HG03039 (cell line): Measurements from ENCODE around the gene SPATS2L.
A peak's percentile ranks its signal among the peaks of the same experiment; 100 is the strongest.

Experiments
- ATAC-seq: cut with Tn5 transposase; IDR thresholded peaks from one replicate; pipeline ENCODE4 v1.9.1; 2021; ENCODE audit warnings: mild to moderate bottlenecking, moderate library complexity; ENCODE audit not compliant: unreplicated experiment

SPATS2L gene

DNA sequence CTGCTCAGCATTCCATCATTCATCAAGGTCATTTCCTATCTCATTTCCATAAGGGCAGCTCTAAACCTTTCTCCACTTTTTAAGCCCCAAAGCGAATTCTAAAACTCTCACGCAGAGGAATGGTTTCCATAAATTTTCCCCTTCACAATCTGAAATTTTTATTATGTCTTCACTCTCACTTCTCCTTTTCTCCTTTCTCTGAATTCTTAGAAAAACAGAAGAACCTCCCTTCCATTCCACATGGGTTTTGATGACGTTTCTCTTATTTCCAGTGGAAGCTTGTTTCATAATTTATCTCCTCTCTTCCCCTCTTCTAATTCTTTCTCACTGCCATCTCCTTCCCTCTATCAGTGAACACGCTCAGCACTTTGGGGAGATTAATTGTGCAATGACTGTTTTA lies 97.3 kb downstream of the SPATS2L start:
- ATAC-seq, result no peak

DNA sequence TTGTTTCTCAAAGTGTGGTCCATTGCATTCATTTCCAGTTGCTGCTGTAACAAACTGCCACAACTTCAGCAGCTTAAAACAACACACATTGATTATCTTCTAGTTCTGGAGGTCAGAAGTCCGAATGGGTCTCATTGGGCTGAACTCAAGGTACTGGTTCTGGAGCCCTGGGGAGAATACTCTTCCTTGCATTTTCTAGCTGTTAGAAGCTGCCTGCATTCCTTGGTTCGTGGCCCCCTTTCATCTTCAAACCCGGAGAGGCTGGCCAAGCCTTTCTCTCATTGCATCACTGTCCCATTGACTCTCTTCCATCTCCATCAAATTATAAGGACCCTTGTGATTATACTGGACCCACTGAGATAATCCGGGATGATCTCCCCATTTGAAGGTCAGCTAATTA lies 98.1 kb downstream of the SPATS2L start:
- ATAC-seq, result no peak

DNA sequence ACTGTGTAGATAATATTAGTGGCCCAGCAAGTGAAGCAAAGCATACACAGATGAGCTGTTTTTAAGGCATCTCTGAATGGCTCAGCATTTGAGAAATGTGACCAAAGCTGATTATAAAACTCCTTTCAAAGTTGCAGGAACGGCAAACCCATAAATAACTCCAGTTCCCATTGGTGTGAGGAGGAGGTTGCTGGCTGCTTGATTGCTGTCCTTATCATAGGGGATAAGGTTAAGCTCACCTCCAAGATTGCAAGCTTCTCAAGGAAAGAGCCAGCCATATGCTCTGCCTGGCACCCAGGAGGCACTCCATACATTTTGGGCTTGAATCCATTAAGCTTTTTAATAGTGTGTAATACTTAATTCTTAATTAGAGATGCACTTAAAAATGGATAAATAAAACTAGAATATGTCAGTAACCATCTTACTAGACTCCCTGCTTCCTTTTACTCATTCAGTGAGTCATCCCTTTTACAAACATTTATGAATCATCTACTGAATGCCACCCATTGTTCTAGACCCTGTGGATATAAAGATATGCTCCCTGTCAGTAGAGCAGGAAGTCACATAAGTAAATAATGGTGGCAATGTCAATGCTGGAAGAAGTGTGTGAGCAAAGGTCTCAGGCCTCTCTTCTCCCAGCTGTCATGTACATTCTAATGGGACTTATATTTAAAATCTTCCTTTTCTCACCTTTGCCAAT lies 99.3 kb downstream of the SPATS2L start:
- peak; percentile 52 for ATAC-seq

DNA sequence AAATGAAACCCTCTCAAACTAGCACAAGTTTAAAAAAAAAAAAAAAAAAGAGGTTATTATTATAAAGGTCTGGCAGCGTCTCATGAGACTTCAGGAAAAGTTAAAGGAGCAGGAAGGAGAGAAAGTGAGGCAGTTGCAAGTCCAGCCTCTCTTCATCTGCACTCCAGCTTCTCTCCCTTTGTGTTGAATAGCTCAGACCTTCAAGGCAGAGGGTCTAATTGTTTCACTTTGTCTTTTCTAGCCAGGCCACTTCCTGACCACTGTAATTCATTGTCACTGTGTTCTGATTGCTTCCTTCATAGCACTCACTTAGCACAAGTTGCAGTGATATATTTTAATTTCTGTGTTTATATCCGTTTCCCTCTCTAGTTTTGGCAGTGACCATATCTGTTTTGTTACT lies 99.9 kb downstream of the SPATS2L start:
- ATAC-seq, result no peak

DNA sequence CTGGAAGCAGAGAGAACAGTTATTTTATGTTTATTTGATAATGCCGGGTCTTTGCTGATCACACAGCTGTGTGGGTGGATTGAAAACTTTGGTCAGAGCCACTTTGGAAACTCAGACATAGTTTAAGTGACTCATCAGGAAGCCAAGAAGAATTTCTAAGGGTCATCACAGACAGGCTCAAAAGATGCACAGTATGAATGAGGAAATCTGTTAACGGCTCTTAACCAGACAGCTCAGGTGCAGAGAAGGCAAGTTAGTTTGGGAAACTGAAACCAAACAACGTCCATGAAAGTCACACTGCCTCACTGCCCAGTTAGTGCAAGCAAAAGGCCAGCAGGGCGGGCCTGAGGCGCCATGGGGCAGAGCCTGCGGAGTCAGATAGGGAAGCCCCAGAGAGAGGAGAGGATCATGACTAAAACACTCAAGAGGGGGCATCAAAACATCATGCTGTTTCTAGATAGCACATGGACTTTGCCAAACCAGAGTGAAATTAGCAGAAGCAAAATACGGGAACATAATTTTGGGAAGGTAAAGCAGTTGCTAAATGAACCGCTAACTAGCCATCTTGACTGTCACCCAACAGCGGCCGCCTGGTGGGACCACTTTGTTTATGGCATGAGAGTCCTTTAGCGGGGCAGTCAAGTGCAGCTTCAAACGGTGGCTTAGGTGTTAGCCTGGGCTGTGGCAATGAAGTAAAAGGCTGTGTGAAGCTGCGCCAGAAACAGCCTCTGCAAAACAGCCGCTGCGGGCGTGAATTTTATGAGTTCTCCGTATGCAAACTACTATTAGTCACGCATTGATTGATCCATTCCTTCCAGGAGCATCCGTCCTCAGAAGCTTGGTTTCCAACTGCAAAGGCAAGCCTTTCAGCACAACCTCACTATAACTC lies 102.2 kb downstream of the SPATS2L start:
- no peak for ATAC-seq

DNA sequence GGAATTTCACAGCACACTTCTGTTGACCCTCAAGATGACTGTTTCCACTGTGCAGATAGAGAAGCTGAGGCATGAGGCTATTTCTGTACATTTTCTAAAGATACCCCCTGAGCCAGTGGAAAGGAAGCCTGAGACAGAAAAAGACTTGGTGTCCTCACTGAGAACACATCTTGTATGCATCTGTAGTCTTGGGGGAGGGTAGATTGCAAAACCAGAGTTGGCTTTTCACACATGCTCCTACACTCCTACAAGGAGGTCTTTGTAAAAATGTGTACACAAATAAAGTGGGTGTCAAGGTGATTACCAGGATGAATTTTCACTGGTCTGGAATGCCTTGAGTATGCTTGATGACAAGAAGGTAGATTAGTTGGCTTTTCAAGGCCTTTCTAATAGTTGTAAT lies 105.3 kb downstream of the SPATS2L start:
- ATAC-seq, result no peak

DNA sequence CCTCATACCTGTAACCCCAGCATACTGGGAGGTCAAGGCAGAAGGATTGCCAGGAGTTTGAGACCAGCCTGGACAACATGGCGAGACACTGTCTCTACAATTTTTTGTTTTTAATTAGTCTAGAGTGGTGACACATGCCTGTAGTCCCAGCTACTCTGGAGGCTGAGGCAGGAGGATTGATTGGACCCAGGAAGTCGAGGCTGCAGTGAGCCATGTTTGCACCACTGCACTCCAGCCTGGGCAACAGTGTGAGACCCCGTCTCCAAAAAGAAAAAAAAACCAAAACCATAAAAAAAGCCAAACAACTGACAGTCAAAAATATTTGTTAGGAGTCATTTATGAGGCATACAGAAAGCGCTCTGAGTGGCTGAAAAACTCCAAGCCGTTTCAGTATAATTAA lies 107.9 kb downstream of the SPATS2L start:
- no peak for ATAC-seq

DNA sequence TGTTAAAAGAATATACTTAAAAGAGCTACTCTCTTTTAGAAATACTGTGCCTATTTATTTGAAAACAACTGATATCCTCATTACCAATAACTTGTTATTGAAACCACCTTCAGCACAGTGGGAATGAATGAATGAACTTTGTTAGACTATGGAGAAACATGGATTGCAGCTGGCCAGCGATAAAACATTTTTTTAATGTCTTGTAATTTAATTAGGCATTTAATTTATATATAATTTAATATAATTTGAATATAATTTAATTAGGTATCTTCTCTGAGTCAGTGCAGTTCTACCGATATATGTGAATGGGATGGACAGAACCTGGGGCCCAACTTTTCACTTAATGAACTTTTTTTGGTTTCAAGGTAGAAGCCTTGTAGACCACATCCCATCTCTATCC lies 109.0 kb downstream of the SPATS2L start:
- no peak for ATAC-seq

DNA sequence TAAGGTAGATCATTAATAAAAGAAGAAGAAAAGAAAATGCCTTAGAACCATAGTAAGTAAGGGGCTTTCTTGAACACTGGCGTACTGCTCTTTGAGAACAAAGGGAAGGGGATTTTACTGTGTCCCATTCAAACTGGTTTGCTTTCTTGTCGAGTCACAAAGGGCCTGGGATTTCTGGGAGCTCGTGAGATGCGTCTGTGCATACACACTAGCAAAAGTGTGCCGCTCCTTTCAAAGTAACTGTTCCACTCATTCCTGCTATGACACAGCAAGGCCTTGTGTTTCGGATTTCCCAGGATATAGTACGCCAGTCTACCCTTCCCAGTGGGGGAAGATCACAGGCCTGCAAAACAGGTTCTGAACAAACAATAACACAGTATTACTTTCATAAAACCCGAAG lies 110.4 kb downstream of the SPATS2L start:
- ATAC-seq, result no peak

DNA sequence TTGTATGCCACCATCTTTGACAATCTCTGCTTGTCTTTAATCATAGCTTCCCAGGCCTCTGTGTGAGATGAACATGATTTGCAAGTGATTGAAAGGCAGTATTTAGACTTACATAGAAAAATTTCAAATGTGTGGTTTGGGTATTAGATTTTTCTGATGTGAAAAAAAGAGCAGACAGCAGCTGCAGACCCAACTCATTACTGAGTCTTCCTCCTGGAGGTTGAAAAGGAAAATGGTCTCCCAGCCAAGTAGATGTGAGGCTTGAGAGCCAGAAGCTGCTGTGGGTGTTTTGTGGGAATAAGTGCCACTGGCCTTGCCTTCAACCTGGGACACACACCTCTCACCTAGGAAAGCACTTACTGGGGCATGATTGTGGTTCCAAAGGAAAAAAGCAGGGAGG lies 110.9 kb downstream of the SPATS2L start:
- no peak for ATAC-seq

DNA sequence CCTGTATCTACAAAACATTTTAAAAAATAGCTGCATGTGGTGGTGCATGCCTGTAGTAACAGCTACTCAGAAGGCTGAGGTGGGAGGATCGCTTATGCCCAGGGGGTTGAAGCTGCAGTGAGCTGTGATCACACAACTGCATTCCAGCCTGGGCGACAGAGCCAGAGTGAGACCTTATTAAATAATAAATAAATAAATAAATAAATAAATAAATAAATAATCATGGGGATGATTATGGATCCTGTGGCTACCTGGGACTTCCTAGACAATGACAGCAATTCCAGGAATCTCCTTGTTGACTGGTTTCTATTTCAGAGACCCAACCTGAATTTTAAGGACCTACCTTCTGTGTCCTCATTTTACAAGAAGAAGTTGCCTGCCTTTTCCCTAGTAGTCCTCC lies 111.9 kb downstream of the SPATS2L start:
- ATAC-seq, result no peak

DNA sequence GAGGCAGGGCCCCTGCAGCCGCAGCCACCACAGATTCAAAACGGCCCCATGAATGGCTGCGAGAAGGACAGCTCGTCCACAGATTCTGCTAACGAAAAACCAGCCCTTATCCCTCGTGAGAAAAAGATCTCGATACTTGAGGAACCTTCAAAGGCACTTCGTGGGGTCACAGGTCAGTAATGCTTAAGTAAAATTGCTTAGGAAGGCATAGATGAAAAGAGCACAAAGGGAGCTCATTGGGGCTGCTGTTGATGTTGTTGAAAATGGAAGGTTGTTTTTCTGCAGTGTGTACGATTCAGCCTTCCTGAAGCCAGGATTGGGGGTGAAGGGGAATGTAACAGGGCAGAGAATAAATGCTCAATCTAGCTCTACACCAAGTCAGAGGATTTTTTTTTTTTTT lies 112.8 kb downstream of the SPATS2L start:
- ATAC-seq, result no peak

DNA sequence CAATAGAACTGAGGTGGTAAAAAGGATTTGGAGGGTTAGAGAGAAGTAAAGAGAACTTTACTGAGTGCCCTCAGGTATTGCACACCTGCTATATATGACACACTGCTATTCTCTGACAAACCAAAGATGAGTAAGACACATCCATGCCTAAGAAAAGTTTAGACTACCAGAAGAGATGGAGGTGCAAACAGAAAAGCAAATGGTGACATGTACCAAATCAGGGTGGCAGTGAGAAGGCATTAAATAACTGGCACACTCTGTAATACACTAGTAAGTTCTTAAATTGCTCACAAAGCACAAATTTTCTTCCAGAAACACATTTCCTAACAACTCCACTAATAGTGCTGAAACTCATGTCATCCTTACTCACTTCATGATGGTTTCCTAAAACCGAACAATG lies 114.8 kb downstream of the SPATS2L start:
- ATAC-seq, result no peak

DNA sequence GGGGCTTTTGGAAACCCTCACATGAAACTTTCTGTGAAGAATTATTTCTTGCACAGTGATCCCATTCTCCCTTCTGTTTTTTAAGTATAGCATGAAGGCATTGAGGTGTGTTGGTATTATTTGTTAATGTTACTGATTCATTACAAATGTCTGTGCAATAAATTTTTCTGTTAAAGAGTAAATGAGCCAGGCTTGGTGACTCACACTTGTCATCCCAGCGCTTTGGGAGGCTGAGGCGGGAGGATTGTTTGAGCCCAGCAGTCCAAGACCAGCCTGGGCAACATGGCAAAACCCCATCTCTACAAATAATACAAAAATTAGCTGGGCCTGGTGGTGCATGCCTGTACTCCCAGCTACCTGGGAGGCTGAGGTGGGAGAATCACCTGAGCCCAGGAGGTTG lies 115.6 kb downstream of the SPATS2L start:
- ATAC-seq, result no peak

DNA sequence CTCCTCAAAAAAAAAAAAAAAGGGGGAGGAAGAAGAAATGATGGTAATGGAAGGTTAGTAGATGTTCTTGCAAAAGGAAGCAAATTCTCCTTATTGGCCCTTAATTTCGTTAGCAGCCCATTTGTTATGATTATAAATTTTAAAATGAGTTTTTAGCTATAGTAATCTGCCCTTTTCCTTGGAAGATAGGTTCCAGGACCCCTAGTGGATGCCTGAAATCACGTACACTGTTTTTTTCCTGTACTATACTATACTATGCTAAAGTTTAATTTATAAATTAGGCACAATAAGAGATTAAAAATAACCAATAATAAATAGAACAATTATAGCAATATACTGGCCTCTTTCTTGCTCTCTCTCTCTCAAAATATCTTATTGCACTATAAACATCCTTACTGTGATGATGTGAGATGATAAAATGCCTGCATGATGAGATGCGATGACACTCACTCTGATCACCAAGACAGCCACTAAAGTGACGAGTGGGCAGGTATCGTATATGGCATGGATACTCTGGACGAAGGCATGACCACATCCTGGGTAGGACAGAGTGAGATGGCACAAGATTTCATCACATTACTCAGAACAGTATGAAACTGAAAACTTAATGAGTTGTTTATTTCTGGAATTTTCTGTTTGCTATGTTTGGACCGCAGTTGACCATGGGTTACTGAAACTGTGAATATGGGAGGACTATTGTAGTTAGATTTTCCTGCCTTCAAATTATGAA lies 116.2 kb downstream of the SPATS2L start:
- ATAC-seq, result no peak

DNA sequence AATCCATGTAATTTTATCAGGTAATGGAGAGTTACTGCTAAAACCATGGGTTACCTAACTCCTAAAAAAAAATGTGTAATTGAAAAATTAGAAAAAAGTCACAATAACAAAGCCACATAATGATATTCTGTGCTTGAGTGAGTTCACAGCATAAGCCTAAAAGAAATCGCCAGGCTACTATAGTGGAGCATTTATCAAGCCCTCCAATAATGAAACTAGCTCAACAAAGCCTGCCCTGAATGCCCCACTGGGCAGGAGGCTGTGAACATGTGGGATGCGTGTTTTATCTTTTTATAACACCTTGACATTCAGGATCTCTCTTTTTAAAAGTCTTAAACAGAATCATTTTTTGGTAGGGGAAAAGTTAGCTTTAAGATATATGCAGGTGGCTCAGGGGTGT lies 117.0 kb downstream of the SPATS2L start:
- no peak for ATAC-seq

DNA sequence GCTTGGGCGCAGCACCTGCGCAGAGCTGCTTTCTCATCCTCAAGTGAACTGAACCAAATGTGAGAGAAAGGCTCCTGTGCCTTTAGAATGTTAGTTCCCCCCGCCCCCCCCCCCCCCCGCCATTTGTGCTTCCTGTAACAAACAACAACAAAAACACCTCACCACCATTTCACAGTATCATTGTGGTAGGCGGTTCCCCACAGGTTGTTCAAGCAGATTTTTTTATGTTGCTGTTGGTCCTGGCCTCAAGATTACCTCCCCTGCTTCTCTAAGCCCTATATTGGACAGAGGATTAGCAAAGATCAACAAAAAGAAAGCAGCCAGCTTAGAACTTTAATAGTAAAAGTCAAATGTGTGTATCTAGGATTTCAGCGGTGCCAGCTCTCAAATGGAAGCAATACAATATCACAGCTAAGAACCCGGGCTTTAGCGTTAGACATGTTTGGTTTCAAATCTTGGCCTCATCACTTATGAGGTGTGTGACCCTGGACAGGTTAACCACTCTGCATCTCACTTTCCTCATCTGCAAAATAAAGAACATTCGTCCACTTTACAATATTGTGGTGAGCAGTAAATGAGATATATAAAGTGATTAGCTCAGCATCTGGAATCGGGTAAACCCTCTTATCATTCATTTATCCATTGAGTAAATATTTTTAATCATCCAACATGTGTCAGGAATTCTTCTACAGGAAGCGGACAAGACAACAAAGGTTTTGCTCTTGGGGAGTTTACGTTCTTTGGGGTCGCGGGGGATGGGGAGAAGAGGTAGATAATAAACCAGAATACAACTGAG lies 118.7 kb downstream of the SPATS2L start:
- no peak for ATAC-seq

DNA sequence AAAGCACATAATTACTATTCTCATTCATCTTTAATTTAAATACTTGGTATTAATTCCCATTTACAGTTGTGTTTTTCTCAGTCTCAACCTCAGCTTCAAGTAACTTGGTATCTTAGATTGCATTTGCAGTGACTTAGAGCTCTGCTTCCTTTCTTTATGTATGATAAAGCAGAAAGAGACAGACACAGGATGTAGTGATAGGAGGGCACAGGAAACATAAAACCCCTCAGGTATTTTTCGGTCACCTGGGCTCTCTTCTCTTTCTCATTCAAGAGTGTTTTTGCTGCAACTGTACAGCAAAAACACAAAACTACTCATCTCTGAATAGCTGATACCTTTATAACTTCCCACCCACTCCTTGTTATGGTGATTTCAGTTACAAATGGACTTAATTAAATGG lies 120.3 kb downstream of the SPATS2L start:
- ATAC-seq, result no peak

DNA sequence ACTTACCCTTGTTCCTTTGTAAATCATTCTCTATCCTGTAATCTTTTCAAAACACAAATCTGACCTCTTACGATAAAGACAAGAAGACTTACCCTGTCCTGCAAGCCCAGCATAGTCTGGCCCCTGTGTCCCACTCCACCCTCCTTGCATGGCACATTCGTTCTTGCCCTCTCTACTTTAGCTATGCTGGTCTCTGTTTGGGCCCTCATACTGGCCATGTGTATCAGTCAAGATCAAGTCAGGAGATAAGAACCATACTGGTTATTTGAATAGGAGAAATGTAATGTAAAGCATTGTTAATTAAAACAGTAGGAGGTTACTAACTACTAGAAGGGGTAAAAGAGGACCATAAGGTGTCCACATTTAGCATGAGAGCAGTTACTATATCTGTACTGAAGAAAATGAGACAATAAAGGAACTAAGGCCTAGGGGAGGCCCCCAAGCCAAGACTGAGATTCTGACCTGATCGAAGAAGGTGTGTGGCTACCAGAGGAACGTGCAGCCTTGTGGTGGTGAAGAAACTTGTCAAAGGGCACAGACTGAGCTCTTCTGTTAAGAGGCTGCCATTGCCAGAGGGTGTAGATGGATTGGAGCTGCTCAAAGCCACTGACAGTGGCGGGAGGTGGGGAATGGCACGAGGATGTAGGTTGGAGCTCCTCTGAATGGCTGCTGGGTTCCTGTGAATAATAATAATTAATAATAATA lies 122.6 kb downstream of the SPATS2L start:
- no peak for ATAC-seq

DNA sequence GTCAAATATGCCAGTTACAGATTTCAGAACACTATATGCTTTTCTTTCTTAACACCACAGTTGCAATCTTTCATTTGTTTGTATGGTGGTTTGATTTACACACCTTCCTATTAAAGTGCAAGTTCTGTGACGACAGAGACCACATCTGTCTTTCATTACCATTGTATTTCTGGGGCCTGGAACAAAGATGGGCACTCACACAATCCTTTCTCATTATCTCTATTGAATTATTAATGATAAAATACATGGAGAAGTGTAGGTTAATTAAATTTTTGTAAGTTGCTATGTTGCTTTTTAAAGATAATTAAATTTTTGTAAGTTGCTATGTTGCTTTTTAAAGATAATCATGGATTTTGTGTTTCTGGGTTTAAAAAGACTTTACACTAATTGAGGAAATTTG lies 123.5 kb downstream of the SPATS2L start:
- no peak for ATAC-seq
